Measurements from ENCODE around the gene FASN. TPM values are rescaled to one million over a fixed set of nuclear protein-coding genes. Genes with fewer than 3 reads are reported as not detected.

The FASN gene
- total RNA-seq, 4 donors from 2014 or later = 72.8 to 302 (median 143) TPM

DNA sequence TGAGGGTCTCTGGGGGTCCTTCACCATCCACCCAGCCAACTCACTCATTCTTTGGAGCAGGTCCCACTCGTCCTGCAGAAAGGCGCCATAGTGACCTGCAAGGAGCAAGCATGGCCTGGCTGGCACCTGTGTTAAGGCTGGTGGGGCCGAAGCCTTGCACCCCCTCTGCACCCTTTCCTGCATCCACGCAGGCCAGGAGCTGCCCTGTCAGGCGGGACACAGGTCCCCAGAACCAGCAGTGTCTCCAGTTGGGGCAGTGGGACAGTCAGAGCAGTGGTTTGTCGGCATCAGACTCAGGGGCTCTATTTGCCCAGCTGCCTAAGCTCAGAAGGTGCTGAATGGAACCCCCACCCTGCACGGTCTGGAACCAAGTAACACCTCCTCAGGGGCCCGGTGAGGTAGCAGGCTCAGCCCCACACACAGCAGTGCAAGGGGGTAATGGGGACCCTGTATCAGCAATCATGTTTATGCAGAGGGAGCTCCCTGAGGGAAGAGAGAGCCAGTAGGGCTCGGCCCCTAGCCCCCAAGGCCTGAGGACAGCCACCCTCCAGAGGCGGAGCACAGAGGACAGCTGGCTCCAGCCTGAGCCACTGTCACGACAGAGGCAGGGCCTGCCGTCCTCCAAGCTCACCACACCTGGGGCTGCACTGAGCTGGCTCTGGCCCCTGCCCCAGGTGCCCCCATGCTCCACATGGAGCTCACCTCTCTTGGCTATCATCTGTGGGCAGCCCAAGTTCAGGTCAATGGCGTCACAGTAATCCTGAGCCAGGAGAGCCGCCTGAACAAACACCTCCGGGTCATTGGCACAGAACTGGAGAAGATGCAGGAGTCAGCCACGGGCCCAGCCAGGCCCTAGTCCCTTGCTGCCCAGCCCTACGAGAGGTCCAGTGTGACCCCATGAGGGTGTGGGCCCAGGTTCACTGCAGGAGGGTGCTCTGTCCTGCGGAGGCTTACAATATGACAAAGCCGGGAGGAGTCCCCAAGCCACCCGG lies 34.3 kb downstream of the FASN start:
- H3K4me3 ChIP-seq = peak overlapping the region; percentile 63 to 98 (median 96)
- TF ChIP-seq, protein P1, sequence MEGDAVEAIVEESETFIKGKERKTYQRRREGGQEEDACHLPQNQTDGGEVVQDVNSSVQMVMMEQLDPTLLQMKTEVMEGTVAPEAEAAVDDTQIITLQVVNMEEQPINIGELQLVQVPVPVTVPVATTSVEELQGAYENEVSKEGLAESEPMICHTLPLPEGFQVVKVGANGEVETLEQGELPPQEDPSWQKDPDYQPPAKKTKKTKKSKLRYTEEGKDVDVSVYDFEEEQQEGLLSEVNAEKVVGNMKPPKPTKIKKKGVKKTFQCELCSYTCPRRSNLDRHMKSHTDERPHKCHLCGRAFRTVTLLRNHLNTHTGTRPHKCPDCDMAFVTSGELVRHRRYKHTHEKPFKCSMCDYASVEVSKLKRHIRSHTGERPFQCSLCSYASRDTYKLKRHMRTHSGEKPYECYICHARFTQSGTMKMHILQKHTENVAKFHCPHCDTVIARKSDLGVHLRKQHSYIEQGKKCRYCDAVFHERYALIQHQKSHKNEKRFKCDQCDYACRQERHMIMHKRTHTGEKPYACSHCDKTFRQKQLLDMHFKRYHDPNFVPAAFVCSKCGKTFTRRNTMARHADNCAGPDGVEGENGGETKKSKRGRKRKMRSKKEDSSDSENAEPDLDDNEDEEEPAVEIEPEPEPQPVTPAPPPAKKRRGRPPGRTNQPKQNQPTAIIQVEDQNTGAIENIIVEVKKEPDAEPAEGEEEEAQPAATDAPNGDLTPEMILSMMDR (IDR thresholded peaks at IDR 0.05) = no peak
- TF ChIP-seq POLR2A (IDR thresholded peaks at IDR 0.05) = no peak
- H3K27ac ChIP-seq = peak overlapping the region; percentile 28 to 90 (median 86)
- WGBS, 2 donors = 58 to 85% methylated on average over 5 to 10 of the region's 20 CpGs
- DNase-seq = no peak
- intact Hi-C loops (cut with DNase I) = no loop called here
- H3K9me3 ChIP-seq = no peaks in the 10 kb centered on the region
- peaks cover 20 to 38% (median 24%) of the 10 kb centered on the region in 3 donors for H3K4me1 ChIP-seq
- H3K27me3 ChIP-seq = no peaks in the 10 kb centered on the region
- H3K36me3 ChIP-seq = peaks cover 36 to 55% (median 37%) of the 10 kb centered on the region in 3 donors

DNA sequence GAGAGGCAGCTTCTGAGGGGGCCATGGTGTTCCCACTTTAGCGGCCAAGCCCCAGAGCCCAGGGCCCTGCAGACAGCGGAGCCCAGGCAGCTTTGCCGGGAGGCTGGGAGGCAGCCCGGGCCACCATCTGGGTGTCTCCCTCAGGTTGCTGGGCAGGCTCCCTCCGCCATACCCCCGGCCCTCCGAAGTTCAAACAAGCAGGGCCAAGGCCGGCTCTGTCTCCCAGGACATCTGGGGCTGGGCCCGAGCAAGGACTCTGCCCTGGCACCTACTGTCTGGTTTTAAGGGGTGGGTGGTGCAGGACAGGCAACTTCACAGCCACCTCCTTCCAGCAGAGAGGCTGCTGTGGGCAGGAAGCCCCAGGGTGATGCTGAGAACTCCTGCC lies 35.1 kb downstream of the FASN start:
- TF ChIP-seq POLR2A (IDR thresholded peaks at IDR 0.05) = no peak
- TF ChIP-seq, protein P1 (IDR thresholded peaks at IDR 0.05) = no peak
- Histone ChIP-seq H3K4me3 (no peak overlapping the region), H3K36me3 (peaks cover 39 to 62% (median 43%) of the 10 kb centered on the region in 3 donors), H3K4me1 (peaks cover 20 to 38% (median 24%) of the 10 kb centered on the region in 3 donors), H3K27me3 (no peaks in the 10 kb centered on the region), H3K9me3 (no peaks in the 10 kb centered on the region), H3K27ac (no peak overlapping the region)
- WGBS, 2 donors = 100% methylated on average over 3 of the region's 9 CpGs; no CpG with 5 or more reads in 1 of the 2 donors
- no peak for DNase-seq
- intact Hi-C loops (cut with DNase I) = no loop called here

GRCh38 chr17:82062076-82062983 lies 35.7 kb downstream of the FASN start:
- Histone ChIP-seq H3K27me3 (no peaks in the 10 kb centered on the region), H3K9me3 (no peaks in the 10 kb centered on the region), H3K36me3 (peaks cover 46 to 69% (median 47%) of the 10 kb centered on the region in 3 donors), H3K4me3 (no peak overlapping the region), H3K27ac (no peak overlapping the region), H3K4me1 (peaks cover 20 to 38% (median 24%) of the 10 kb centered on the region in 3 donors)
- WGBS, 2 donors = 83 to 100% methylated on average over 2 to 12 of the region's 24 CpGs
- intact Hi-C loops (cut with DNase I) = no loop called here
- no peak for DNase-seq
- TF ChIP-seq POLR2A (IDR thresholded peaks at IDR 0.05) = no peak
- TF ChIP-seq, protein P1 (IDR thresholded peaks at IDR 0.05) = no peak

GRCh38 chr17:82061047-82061925 lies 36.8 kb downstream of the FASN start:
- Histone ChIP-seq H3K36me3 (peaks cover 55 to 79% (median 58%) of the 10 kb centered on the region in 3 donors), H3K4me3 (no peak overlapping the region), H3K27me3 (no peaks in the 10 kb centered on the region), H3K4me1 (peaks cover 18 to 33% (median 24%) of the 10 kb centered on the region in 3 donors), H3K27ac (no peak overlapping the region), H3K9me3 (no peaks in the 10 kb centered on the region)
- DNase-seq = no peak
- intact Hi-C loops (cut with DNase I) = no loop called here
- WGBS, 2 donors = no CpG with 5 or more reads among the region's 34 CpGs
- TF ChIP-seq, protein P1 (IDR thresholded peaks at IDR 0.05) = no peak
- TF ChIP-seq POLR2A (IDR thresholded peaks at IDR 0.05) = no peak
